HG02870 (cell line): ENCODE measurements around the gene CHRND.

Experiments used
- ATAC-seq: cut with Tn5 transposase; IDR thresholded peaks from one replicate; pipeline ENCODE4 v1.9.1; 2021; ENCODE audit warnings: mild to moderate bottlenecking, moderate library complexity; ENCODE audit not compliant: unreplicated experiment

CHRND gene

DNA sequence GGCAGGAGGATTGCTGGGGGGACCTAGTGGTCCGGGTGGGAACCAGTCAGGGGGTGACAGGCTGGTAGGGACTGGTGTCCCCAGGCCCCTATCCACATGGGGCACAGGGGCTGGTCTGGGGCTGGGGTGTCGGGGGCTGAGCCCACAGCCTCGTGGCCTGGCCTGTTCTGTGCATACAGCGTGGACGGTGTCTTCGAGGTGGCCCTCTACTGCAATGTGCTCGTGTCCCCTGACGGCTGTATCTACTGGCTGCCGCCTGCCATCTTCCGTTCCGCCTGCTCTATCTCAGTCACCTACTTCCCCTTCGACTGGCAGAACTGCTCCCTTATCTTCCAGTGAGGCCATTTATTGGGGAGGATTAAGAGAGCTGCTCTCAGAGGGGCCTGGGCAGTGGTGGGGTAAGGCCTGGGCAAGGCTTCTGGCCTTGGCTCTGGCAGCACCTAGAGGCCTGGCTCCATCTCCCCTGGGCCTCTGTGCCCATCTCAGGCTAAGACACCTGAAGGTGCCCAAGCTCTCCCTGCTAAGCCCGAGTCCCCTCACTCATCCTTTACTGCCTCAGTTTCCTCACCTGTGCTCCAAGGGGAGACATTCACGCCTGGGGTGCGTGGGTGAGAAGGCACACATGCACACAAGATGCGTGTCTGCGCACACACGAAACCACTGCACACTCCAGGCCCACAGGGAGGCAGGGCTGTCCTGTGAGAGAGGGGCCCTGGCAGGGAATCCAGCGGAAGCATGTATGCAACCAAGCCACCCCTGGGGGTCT, 15.4 kb downstream of the CHRND start:
- no peak for ATAC-seq

DNA sequence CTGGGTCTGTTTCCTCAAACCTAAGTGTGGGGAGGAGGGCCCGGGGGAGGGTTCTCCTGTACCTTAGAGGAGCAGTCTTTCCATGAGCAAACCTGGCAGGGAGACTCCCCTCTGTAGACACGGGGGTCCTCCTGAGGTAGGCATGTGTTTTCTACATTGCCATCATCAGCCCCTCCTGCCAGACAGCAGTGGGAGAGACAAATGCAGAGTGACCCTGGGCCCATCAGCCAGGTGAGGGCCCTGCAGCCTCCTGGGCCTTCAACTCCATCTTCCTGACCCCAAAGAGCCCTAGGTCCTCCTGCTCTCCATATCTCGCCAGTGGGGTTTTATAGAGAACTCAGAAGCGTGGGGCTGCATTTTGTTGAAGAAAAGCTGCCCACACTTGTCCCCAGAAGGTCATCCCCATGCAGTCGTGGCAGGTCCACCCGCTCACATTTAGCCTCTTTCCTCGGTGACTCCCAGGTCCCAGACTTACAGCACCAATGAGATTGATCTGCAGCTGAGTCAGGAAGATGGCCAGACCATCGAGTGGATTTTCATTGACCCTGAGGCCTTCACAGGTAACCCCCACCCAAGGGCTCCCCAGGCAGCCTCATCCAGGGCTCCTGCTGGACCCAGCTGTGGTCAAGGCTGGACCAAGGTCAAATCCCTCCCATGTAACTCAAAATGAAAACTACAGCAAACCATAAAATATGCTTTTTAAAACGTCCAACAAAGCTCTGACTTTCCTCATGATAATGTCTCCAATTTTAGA, 16.2 kb downstream of the CHRND start:
- ATAC-seq = no peak

DNA sequence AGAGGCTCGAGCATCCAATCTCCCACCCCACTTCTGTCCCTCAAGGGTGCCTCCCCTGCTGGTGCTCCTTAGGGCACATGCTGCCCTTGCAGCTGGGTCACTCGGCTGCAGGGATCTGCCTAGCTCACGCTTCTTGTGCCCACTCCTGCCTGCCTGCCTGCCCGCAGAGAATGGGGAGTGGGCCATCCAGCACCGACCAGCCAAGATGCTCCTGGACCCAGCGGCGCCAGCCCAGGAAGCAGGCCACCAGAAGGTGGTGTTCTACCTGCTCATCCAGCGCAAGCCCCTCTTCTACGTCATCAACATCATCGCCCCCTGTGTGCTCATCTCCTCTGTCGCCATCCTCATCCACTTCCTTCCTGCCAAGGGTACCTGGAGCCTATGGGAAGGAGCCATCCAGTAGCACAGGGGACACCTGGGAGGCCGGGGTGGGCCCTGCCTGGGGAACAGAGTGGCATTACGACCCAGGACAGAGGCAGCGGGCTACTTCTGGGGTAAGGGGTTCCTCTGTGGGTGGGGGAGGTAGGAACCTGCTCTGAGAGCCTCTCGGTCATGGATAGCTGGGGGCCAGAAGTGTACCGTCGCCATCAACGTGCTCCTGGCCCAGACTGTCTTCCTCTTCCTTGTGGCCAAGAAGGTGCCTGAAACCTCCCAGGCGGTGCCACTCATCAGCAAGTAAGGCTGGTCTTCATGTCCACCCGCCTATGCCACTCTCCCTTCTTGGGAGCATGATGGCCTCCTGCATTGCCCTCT, 16.9 kb downstream of the CHRND start:
- ATAC-seq = no peak

DNA sequence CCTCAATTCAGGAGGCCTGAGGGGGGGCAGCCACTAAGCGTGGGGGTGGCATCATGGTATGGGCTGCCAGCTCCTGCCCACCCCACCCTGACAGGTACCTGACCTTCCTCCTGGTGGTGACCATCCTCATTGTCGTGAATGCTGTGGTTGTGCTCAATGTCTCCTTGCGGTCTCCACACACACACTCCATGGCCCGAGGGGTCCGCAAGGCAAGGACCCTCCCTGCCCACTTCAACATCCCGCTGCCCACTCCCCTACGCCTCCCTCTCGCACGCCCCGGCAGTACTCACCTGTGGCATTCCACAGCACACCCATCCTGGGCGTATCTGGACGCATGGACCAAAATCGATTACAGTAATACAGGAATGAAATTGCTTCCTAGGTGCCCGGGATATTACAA, 17.5 kb downstream of the CHRND start:
- ATAC-seq = no peak

DNA sequence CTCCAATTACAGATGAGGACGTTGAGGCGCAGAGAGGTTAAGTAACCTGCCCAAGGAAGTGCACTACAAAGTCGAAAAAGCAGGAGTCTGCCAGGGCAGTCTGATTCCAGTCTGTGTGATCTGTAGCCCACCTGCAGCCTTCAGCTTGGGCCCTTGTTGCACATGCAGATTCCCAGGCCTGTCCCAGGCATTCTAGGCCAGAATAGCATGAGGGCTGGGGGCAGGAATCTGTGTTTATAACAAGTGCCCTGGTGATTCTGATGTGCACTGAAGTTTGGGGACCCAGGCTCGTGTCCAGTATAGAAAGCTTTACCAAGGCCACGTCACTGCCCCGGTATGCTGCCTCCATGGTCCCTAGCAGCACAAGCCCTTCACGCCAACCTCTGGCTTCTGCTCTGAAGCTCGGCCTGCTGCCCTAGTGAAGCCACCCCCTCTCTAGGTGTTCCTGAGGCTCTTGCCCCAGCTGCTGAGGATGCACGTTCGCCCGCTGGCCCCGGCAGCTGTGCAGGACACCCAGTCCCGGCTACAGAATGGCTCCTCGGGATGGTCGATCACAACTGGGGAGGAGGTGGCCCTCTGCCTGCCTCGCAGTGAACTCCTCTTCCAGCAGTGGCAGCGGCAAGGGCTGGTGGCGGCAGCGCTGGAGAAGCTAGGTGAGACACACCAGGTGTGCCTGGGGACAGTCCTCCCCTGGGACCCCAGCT, 18.1 kb downstream of the CHRND start:
- no peak for ATAC-seq

DNA sequence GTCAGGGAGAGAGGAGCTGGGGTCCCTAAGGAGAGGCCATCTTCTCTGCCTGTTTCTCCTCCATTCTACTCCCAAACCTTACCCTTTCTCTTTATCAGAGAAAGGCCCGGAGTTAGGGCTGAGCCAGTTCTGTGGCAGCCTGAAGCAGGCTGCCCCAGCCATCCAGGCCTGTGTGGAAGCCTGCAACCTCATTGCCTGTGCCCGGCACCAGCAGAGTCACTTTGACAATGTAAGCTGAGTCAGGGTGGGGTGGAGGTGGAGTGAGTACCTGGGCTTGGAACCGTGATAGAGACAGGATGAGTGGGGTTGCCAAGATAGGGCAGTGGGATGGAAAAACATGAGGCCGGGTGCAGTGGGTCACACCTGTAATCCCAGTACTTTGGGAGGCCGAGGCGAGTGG, 18.7 kb downstream of the CHRND start:
- no peak for ATAC-seq

DNA sequence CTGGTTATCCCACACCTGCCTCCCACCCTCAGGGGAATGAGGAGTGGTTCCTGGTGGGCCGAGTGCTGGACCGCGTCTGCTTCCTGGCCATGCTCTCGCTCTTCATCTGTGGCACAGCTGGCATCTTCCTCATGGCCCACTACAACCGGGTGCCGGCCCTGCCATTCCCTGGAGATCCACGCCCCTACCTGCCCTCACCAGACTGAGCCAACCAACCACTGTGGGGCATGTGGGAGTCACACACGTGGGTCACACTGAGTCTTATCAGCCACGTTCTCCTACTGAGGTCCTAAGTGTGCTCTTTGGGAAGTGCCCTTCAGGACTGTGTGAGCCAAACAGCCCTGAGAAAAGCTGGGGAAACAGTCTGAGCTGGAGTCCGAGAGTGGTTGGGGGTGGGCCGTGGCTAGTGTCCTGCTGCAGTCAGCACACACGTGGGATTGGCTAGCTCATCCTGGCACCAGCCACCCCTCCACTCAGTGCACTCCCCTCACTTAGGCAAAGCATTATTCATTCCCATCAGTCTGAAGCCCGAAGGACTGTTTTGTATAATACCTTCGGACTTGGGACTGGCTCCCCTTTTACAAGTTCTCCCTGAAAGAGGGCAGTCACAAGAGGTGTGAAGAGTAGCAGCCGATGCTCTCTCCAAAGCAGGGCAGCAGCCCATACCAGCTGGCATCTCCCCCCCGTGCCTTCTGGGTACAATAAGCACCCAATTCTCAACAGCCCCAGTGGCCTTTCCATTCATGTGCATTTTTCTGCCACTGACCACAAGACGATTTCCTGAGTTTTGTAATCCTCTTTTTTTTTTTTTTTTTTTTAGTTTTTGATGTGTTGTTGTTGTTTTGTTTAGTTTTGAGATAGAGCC, 19.8 kb downstream of the CHRND start:
- ATAC-seq = no peak

DNA sequence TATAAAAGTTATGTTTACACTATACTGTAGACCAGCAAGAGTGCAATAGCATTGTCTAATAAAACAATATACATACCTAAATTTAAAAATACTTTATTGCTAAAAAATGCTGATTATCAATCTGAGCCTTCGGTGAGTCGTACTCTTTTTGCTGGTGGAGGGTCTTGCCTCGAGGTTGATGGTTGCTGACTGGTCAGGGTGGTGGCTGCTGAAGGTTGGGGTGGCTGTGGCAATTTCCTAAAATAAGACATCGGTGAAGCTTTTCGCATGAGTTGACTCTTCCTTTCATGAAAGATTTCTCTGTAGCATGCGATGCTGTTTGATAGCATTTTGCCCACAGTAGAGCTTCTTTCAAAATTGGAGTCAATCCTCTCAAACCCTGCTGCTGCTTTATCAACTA, 22.0 kb downstream of the CHRND start:
- ATAC-seq = no peak

DNA sequence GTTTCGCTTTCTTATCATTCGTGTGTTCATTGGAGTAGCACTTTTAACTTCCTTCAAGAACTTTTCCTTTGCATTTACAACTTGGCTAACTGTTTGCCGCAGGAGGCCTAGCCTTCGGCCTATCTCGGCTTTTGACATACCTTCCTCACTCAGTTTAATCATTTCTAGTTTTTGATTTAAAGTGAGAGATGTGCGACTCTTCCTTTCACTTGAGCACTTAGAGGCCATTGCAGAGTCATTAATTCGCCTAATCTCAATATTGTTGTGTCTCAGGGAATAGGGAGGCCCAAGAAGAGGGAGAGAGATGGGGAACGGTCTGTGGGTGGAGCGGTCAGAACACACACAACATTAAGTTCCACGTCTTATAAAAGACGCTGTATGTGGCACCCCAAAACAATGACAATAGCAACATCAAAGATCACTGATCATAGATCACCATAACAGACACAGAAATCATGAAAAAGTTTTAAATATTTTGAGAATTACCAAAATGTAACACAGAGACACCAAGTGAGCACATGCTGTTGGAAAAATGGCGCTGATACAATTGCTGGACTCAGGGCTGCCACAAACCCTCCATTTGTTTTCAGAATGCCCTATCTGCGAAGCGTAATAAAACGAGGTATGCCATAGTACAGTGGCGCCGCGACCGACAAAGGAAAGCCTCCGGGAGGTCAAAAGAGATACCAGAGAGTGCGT, 23.8 kb downstream of the CHRND start:
- no peak for ATAC-seq

DNA sequence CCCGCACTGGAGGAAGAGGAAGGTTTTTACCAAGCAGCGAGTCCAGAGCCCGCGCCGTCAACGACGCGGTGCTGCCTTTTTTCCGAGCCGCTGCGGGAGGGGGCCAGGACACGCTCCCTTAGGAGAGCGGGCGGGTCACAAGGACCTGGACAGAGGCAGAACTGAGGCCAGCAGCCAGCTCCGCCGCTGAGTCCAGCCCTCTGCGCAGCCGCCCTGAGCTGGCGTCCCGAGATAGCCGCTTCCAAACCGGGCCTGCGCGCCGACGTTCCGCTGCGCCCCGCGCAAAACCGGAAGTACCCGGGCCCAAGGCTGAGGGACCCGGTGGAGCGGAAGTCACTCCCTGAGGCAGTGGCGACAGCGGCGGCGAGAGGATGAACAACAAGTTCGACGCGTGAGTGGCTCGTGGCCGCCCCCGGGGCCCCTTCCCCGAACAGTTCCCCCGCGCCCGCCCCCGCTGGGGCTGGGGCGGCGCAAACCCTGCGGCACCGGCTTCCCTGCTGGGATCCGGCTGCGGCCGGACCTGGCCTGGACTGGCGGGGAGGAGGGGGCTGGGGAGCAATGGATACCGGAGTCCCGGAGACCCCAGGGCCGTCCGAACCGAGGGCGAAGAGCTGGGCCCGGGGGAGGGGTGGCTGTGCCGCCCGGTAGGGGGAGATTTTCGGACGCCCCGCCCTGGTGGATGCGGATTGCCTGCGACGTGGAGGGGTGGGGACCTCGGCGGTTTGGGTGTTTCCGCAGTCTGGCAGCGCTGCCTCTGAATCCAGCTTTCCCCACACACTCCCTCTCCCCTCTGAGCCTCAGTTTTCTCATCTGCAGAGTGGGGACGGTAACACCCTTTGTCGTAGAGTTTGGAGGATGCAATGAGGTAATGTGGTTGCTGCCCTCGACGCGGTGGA, 24.6 kb downstream of the CHRND start, which contains the start of the genes EIF4E2 and TIGD1:
Gene EIF4E2, plus strand, starts transcription at position 336 of the 896 bp plus-strand sequence. Its CDS starts 36 bp downstream, at position 372.
Gene TIGD1, minus strand, starts transcription at position 204 of the 896 bp plus-strand sequence. CDS start 675 bp downstream, outside the sequence.
- peak; percentile 88 for ATAC-seq

DNA sequence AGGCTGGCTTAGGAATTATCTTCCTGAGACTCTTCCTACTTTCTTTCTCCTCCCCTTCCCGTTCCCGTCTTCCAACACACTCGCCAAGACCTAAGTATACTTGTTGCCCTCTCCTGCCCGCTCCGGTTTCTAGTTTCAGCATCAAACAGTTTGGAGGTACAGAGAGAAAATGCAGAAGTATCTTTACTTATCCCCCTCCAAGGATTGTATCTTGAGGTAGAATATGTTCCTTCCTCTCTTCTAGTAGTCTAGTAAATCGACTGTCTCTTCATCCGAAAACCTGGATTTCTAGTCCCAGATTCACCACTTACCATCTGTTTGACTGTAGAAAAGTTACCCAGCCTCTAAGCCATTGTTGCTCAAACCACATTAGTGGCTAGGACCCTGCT, 25.3 kb downstream of the CHRND start:
- ATAC-seq = no peak

DNA sequence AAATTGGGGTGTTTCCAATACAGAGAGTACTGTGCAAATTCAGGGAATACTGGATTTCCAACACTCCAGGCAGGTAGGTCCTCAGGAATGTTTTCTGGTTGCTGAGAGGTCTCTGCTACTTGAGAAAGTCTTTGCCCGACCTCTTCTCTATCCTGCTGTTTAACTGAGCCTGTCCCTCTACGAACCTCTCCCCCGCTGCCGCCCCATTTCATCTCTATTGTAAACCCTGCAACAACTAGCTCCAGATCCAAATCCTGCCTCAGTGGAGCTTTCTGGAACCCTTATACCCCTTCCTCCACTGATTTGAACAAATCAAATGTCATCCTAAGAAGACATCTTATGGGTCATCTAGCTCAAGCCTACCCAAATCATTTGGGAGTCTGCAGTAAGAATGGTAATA, 25.8 kb downstream of the CHRND start:
- ATAC-seq = no peak

DNA sequence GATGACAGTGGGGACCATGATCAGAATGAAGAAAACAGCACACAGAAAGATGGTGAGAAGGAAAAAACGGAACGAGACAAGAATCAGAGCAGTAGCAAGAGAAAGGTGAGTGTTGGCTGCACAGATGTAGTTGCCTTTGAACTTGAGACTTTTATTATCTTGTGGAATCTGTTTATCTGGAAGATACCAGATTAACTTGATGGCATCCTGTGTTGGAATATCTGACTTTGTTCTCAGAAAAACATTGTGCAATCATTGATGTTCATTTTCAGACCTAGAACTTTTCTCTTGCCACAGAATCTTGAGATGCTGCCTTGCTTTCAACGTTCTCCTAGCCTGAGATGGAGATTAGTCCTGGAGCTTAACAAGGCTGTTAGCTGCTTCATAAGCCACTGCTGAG, 30.5 kb downstream of the CHRND start:
- ATAC-seq = no peak

DNA sequence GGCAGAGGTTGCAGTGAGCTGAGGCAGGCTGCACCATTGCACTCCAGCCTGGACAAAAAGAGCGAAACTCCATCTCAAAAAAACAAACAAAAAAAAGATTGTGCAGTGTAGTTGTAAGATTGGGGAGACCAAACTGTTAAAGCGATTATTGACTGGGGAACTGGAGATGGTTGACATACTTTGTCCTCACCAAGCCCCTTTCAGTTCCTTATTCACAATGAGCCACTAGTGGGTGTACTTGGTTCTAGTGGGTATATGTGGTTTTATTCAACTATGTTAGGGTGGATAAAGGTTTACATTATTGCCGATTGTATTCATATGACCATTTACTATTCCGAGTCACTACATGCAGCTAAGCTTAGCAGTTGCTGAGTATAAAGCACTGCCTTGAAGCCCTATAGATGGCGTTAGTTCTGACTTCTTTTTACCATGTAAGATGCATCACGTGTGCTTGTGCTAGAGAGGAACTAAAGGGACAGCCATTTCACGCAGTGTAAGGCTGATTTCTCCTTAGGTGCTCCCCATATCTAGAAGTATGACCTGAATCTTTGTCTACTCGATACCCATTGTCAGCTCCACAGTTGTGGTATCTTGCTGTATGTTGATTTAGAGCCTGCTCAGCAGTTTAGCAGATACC, 36.7 kb downstream of the CHRND start:
- no peak for ATAC-seq

DNA sequence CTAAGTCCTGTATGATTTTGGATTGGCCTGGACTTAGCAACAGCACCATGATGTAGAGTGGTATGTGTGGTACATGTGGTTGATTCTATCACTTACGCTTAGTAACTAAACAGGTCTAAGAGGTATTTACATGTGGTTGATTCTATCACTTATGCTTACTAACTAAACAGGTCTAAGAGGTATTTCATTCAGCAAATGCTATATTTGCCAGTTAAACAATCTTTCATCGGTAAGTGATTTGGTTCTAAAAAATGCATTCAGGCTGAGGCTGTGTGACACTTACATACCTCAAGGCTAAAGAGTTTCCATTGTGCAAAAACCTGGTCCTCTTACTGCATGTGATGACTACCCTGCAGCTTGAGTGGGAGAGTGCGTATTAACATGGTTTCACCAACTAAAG, 37.6 kb downstream of the CHRND start:
- no peak for ATAC-seq

DNA sequence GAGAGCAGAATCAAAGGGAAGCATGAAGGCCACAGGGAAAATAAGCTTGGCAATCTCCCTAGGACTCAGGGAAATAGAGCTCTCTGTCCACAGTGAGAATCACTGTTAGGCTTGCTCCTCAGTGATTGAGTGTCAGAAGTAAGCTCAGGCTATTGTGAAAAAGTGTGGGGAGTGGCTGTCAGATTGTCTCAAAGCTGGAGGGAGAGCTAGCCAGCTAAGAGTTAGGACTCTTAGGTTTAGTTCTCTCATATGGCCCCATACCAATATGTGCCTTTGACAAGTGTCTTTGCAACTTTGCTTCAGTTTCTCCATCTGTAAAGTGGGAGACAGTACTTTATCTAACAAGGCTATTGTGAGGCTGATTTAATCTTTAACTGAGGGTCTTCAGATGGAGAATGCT, 41.8 kb downstream of the CHRND start:
- no peak for ATAC-seq

DNA sequence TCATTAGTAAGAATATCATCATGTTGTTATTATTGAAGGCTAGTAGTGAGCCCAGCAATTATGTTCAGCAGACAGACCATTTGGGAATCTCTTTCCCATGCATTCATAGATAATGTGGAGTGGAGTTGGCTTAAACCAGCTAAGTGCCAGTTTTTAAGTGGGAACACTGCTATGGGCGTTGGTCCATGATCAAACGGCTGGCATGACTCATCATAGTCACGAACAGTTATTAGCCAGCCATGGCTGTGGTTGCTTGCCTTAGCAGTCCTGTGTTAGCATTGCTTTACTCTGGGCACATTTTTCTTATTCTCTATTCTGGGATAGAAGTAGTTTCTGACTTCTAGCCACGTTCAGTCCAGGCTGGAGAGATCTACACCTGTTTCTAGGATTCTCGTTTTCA, 42.2 kb downstream of the CHRND start:
- ATAC-seq = no peak

DNA sequence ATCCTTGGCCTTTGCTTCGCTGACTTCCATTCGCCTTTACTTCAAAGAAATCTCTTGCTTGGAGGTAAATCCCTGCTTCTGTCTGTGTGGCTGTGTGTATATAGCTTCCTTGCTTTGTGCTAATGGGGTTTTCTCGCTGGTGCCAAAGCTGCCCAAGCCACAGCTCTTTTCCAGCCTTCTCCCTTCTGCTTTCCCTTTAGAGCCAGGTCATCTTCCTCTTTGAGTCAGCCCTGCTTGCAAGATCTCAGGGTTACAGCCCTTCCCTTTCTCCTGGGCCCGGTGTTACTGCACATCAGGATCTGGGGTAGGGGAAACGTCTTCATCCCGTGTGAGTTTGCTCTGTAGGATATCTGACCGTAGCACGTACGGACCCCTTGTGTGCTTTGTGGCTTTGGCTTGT, 43.6 kb downstream of the CHRND start:
- no peak for ATAC-seq
